ENCODE results near the gene LCN1. TPM values are rescaled to one million over a fixed set of nuclear protein-coding genes. Genes with fewer than 3 reads are reported as not detected.

Gene LCN1
- total RNA-seq, 4 donors from 2014 or later: not detected

- H3K27ac ChIP-seq: no peak overlapping the region
- 74 to 75% methylated on average over 13 to 18 of the region's 18 CpGs for WGBS, 2 donors
- no peak for TF ChIP-seq POLR2A (IDR thresholded peaks at IDR 0.05)
- TF ChIP-seq CTCF (IDR thresholded peaks at IDR 0.05): no peak
- no peaks in the 10 kb centered on the region for H3K36me3 ChIP-seq
- no peak overlapping the region for H3K4me3 ChIP-seq (replicated peaks in 1 of 3)
- no peaks in the 10 kb centered on the region for H3K9me3 ChIP-seq
- intact Hi-C loops (cut with DNase I): no loop called here
- no peaks in the 10 kb centered on the region for H3K27me3 ChIP-seq
- H3K4me1 ChIP-seq: no peaks in the 10 kb centered on the region
- no peak for DNase-seq
These were observed 30.9 kb downstream of the LCN1 start for GRCh38 chr9:135552021-135552697.

GRCh38 chr9:135552698-135553171, 31.5 kb downstream of the LCN1 start:
- no peak overlapping the region for H3K4me3 ChIP-seq (replicated peaks in 1 of 3)
- no peak for DNase-seq
- H3K27ac ChIP-seq: no peak overlapping the region
- H3K9me3 ChIP-seq: no peaks in the 10 kb centered on the region
- WGBS, 2 donors: 81 to 94% methylated on average over 14 to 18 of the region's 19 CpGs
- no peak for TF ChIP-seq POLR2A (IDR thresholded peaks at IDR 0.05)
- TF ChIP-seq CTCF (IDR thresholded peaks at IDR 0.05): no peak
- no peaks in the 10 kb centered on the region for H3K36me3 ChIP-seq
- intact Hi-C loops (cut with DNase I): no loop called here
- no peaks in the 10 kb centered on the region for H3K4me1 ChIP-seq
- H3K27me3 ChIP-seq: no peaks in the 10 kb centered on the region

GRCh38 chr9:135554718-135555117, 33.5 kb downstream of the LCN1 start:
- H3K36me3 ChIP-seq: no peaks in the 10 kb centered on the region
- intact Hi-C loops (cut with DNase I): no loop called here

GRCh38 chr9:135555203-135555602, 34.0 kb downstream of the LCN1 start:
- Histone ChIP-seq H3K9me3 (no peaks in the 10 kb centered on the region), H3K4me1 (no peaks in the 10 kb centered on the region), H3K27ac (no peak overlapping the region), H3K36me3 (no peaks in the 10 kb centered on the region), H3K27me3 (no peaks in the 10 kb centered on the region), H3K4me3 (replicated peaks in 1 of 3) (no peak overlapping the region)
- intact Hi-C loops (cut with DNase I): no loop called here
- DNase-seq: no peak
- TF ChIP-seq POLR2A (IDR thresholded peaks at IDR 0.05): no peak
- no peak for TF ChIP-seq CTCF (IDR thresholded peaks at IDR 0.05)
- WGBS, 2 donors: 85 to 90% methylated on average over 5 of the region's 5 CpGs

More at GRCh38 chr9:135554718-135555117, 33.5 kb downstream of the LCN1 start:
- H3K4me1 ChIP-seq: no peaks in the 10 kb centered on the region
- DNase-seq: no peak
- no peak overlapping the region for H3K27ac ChIP-seq
- no peaks in the 10 kb centered on the region for H3K9me3 ChIP-seq
- no peaks in the 10 kb centered on the region for H3K27me3 ChIP-seq
- no peak for TF ChIP-seq POLR2A (IDR thresholded peaks at IDR 0.05)
- TF ChIP-seq CTCF (IDR thresholded peaks at IDR 0.05): no peak
- WGBS, 2 donors: 85 to 86% methylated on average over 4 of the region's 4 CpGs
- no peak overlapping the region for H3K4me3 ChIP-seq (replicated peaks in 1 of 3)

GRCh38 chr9:135555910-135556309, 34.7 kb downstream of the LCN1 start:
- DNase-seq: no peak
- no peak overlapping the region for H3K27ac ChIP-seq
- no peak overlapping the region for H3K4me3 ChIP-seq (replicated peaks in 1 of 3)
- H3K36me3 ChIP-seq: no peaks in the 10 kb centered on the region
- no peaks in the 10 kb centered on the region for H3K9me3 ChIP-seq
- H3K27me3 ChIP-seq: no peaks in the 10 kb centered on the region
- WGBS, 2 donors: 74 to 79% methylated on average over 16 of the region's 16 CpGs
- TF ChIP-seq POLR2A (IDR thresholded peaks at IDR 0.05) (no peak), CTCF (IDR thresholded peaks at IDR 0.05) (no peak)
- no peaks in the 10 kb centered on the region for H3K4me1 ChIP-seq
- intact Hi-C loops (cut with DNase I): no loop called here

Measured in thyroid gland (tissue), 4 donors.